GM08714 (cell line): ENCODE data around the gene MRO.
"Not testable (repeated sequence)": the region's sequence is repeated elsewhere in the genome, so short reads cannot be mapped to it uniquely, and the experiment has no call there.

Experiments used
- H3K4me3 ChIP-seq: fragments of 200-500 bp; sonication (Bioruptor generic); 2 replicates; pipeline ENCODE4 v1.5.1; 2014; ENCODE audit warnings: mild to moderate bottlenecking, low read length, inconsistent platforms
- ZNF274 ChIP-seq: IDR thresholded peaks from 2 replicates; pipeline ENCODE4 v1.6.1; 2012; ENCODE audit warnings: mild to moderate bottlenecking, low read depth, low read length

MRO gene

GRCh38 chr18:50791599-50792438, 28.0 kb downstream of the MRO start:
- no peak overlapping the region for H3K4me3 ChIP-seq
- no peak for TF ChIP-seq ZNF274

- TF ChIP-seq ZNF274: no peak
- H3K4me3 ChIP-seq: no peak overlapping the region
Observed at GRCh38 chr18:50790948-50791347, 28.9 kb downstream of the MRO start.

- no peak overlapping the region for H3K4me3 ChIP-seq
- no peak for TF ChIP-seq ZNF274
Observed at GRCh38 chr18:50790241-50790640, 29.6 kb downstream of the MRO start.

GRCh38 chr18:50788284-50788683, 31.5 kb downstream of the MRO start:
- no peak for TF ChIP-seq ZNF274
- H3K4me3 ChIP-seq: no peak overlapping the region

- no peak for TF ChIP-seq ZNF274
- H3K4me3 ChIP-seq: no peak overlapping the region
Observed at GRCh38 chr18:50786864-50787263, 33.0 kb downstream of the MRO start.

- TF ChIP-seq ZNF274: no peak
- no peak overlapping the region for H3K4me3 ChIP-seq
Observed at GRCh38 chr18:50783553-50783952, 36.3 kb downstream of the MRO start.

GRCh38 chr18:50779021-50779420, 40.8 kb downstream of the MRO start:
- not testable (repeated sequence) for H3K4me3 ChIP-seq

GRCh38 chr18:50776383-50776782, 43.4 kb downstream of the MRO start:
- TF ChIP-seq ZNF274: no peak
- H3K4me3 ChIP-seq: no peak overlapping the region

GRCh38 chr18:50775726-50776125, 44.1 kb downstream of the MRO start:
- no peak overlapping the region for H3K4me3 ChIP-seq
- TF ChIP-seq ZNF274: no peak

- H3K4me3 ChIP-seq: no peak overlapping the region
Observed at GRCh38 chr18:50775207-50775606, 44.6 kb downstream of the MRO start.

GRCh38 chr18:50769463-50769862, 50.4 kb downstream of the MRO start:
- no peak for TF ChIP-seq ZNF274
- no peak overlapping the region for H3K4me3 ChIP-seq

More at GRCh38 chr18:50775207-50775606, 44.6 kb downstream of the MRO start:
- TF ChIP-seq ZNF274: no peak

GRCh38 chr18:50757358-50757757, 62.5 kb downstream of the MRO start:
- TF ChIP-seq ZNF274: no peak

GRCh38 chr18:50754297-50754696, 65.5 kb downstream of the MRO start:
- no peak overlapping the region for H3K4me3 ChIP-seq
- TF ChIP-seq ZNF274: no peak

More at GRCh38 chr18:50757358-50757757, 62.5 kb downstream of the MRO start:
- H3K4me3 ChIP-seq: no peak overlapping the region

GRCh38 chr18:50753311-50753710, 66.5 kb downstream of the MRO start:
- no peak for TF ChIP-seq ZNF274
- H3K4me3 ChIP-seq: no peak overlapping the region

GRCh38 chr18:50751947-50752346, 67.9 kb downstream of the MRO start:
- no peak overlapping the region for H3K4me3 ChIP-seq
- TF ChIP-seq ZNF274: no peak

GRCh38 chr18:50751490-50751889, 68.3 kb downstream of the MRO start:
- TF ChIP-seq ZNF274: no peak
- H3K4me3 ChIP-seq: no peak overlapping the region

- no peak for TF ChIP-seq ZNF274
- no peak overlapping the region for H3K4me3 ChIP-seq
Observed at GRCh38 chr18:50750546-50750945, 69.3 kb downstream of the MRO start.
